MCF 10A (cell line): ENCODE results near the gene MCTP1. TPM values are rescaled to one million over a fixed set of nuclear protein-coding genes. Genes with fewer than 3 reads are reported as not detected.

ENCODE experiments used
- BruUV-seq: library from RNA; stranded (reverse); fragments of 400-500 nt; replicated peaks from 2 replicates; lab custom pipeline; 2021; lab: Mats Ljungman, UMichigan
- CTCF ChIA-PET: fragments of 300-600 bp; sonication (Branson Sonifier 250); formaldehyde crosslinking; extraction: SDS; loops from one replicate; lab custom pipeline; 2021; ENCODE audit warnings: antibody characterized with exemption, inconsistent platforms; lab: Yijun Ruan, JAX
- POLR2A ChIA-PET: fragments of 300-600, 350-650 bp; sonication (Branson Sonifier 250); formaldehyde crosslinking; extraction: SDS; loops from one replicate; lab custom pipeline; 2020; ENCODE audit warnings: antibody characterized with exemption, inconsistent platforms; lab: Yijun Ruan, JAX
- DNase-seq: peaks from one replicate; pipeline ENCODE4 v3.0.0-alpha.2; 2018; ENCODE audit not compliant: unreplicated experiment
- H3K27ac Mint-ChIP-seq: one replicate; pipeline ENCODE4 v1.8.0; 2022; ENCODE audit warnings: mild to moderate bottlenecking, low read depth, mixed read lengths; ENCODE audit not compliant: unreplicated experiment
- H3K27me3 Mint-ChIP-seq: one replicate; pipeline ENCODE4 v1.8.0; 2022; ENCODE audit warnings: mixed read lengths; ENCODE audit not compliant: insufficient read depth, unreplicated experiment
- H3K36me3 Mint-ChIP-seq: one replicate; pipeline ENCODE4 v1.8.0; 2022; ENCODE audit warnings: mild to moderate bottlenecking, moderate library complexity, mixed read lengths; ENCODE audit not compliant: insufficient read depth, unreplicated experiment
- H3K4me1 Mint-ChIP-seq: one replicate; pipeline ENCODE4 v1.8.0; 2022; ENCODE audit warnings: mixed read lengths; ENCODE audit not compliant: insufficient read depth, unreplicated experiment
- H3K4me3 Mint-ChIP-seq: one replicate; pipeline ENCODE4 v1.8.0; 2022; ENCODE audit warnings: mild to moderate bottlenecking, moderate library complexity, mixed read lengths; ENCODE audit not compliant: unreplicated experiment
- H3K9me3 Mint-ChIP-seq: one replicate; pipeline ENCODE4 v1.8.0; 2022; ENCODE audit warnings: mixed read lengths; ENCODE audit not compliant: unreplicated experiment
- CTCF ChIP-seq: fragments of 200-600 bp; IDR thresholded peaks from one replicate; pipeline ENCODE4 v1.8.0; 2022; ENCODE audit warnings: antibody characterized with exemption, mild to moderate bottlenecking; ENCODE audit not compliant: unreplicated experiment
- intact Hi-C: fragments of 100-400 bp; cut with micrococcal nuclease; formaldehyde crosslinking; loops from 2 replicates; pipeline ENCODE4 v1.14.1; 2022
- total RNA-seq: library from RNA; stranded (reverse); gene quantifications from 2 replicates; pipeline ENCODE4 v1.2.3, GENCODE V29; 2022

The MCTP1 gene
- total RNA-seq, 1 experiment from 2014 or later: 40.3 TPM

GRCh38 chr5:94793113-94793815, 491.6 kb downstream of the MCTP1 start:
- Mint-ChIP-seq H3K4me1 (no peaks in the 10 kb centered on the region), H3K4me3 (no peak overlapping the region), H3K27ac (no peak overlapping the region), H3K9me3 (no peaks in the 10 kb centered on the region), H3K27me3 (no peaks in the 10 kb centered on the region), H3K36me3 (peaks cover 4% of the 10 kb centered on the region)
- CTCF ChIA-PET: interaction anchor here (0.5 to 1.7 kb wide), 2 partner anchors 11 to 13 kb away, joined by 3 to 5 read pairs; no protein-coding TSS in a partner anchor
- TF ChIP-seq CTCF: no peak
- POLR2A ChIA-PET: no interaction called here
- no peak for DNase-seq
- intact Hi-C loops: no loop called here
- BruUV-seq: no TSS peak

GRCh38 chr5:94791829-94792228, 493.1 kb downstream of the MCTP1 start:
- no peak for TF ChIP-seq CTCF
- Mint-ChIP-seq H3K4me1 (no peaks in the 10 kb centered on the region), H3K27ac (no peak overlapping the region), H3K36me3 (peaks cover 4% of the 10 kb centered on the region), H3K4me3 (no peak overlapping the region), H3K27me3 (no peaks in the 10 kb centered on the region), H3K9me3 (no peaks in the 10 kb centered on the region)
- DNase-seq: no peak
- ChIA-PET CTCF (interaction anchor here (0.6 kb wide), 1 partner anchor 172 kb away, joined by 4 read pairs; no protein-coding TSS in a partner anchor), POLR2A (interaction anchor here (0.6 kb wide), 1 partner anchor 60 kb away, joined by 3 read pairs; no protein-coding TSS in a partner anchor)
- no TSS peak for BruUV-seq
- intact Hi-C loops: no loop called here

DNA sequence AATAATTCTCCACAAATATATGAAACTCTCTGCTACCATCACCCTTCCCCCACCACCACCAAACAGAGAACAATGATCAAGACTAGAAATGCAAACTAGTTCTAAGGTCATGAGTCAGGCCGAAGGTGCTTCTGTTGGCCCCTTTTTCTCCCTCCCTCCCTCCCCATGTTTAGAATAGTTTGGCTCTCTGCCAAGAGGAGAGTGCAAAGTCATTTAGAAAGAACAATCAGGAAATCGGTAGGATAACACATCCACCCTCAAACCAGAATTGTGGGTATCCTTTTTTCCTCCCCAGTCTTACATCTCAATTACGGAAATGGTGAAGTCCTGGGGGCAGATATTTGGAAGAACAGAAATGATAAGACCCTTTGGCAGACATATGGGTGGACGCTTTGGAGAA, 496.4 kb downstream of the MCTP1 start:
- Mint-ChIP-seq H3K4me1 (no peaks in the 10 kb centered on the region), H3K36me3 (peaks cover 4% of the 10 kb centered on the region), H3K9me3 (no peaks in the 10 kb centered on the region), H3K4me3 (no peak overlapping the region), H3K27me3 (no peaks in the 10 kb centered on the region), H3K27ac (no peak overlapping the region)
- CTCF ChIA-PET: no interaction called here
- POLR2A ChIA-PET: no interaction called here
- no peak for TF ChIP-seq CTCF
- BruUV-seq: no TSS peak
- peak; percentile 8 for DNase-seq
- intact Hi-C loops: no loop called here

DNA sequence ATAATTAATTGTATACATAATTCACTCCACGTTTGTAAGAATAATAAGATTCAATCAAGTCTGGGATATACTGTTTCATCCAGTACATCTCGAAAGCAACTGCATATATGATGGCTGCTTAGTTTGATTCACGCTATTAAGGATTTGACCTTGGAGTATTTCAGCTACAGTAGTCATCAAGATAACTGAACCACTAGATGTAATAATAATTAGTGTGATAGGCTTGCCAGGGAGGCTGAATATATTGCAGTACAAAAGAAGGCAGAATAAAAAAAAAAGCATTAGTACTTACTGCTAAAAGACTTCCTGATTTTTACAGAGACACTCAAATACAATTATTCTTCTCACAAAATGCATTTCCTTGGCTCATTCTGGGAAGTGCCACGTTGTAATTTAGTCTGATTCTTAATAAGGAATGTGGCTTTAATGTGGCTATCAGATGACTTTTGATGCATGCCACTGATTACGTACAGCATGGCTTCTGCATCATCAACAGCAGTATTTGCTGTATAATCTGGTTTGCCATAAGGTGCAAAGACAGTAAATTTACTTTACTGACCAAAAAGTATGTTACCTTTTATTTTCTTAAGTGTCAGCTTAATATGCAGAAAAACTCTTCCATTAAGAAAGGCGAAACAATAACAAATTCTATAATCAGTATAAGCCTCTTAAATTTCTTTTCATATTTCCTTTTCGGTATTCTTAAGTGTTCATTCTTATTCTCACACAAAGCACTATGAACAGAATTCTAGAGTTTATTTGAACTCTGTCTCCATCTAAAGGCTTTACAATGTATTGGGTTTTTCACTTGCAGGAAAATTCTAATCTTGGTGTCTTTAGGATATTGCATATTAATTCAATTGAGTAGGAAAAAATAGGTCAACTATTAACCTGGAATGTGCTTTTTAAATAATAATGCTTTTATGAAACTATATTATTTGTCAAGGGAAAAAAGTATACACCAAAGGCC, 500.1 kb downstream of the MCTP1 start:
- H3K4me3 Mint-ChIP-seq: no peak overlapping the region
- H3K27me3 Mint-ChIP-seq: no peaks in the 10 kb centered on the region
- H3K27ac Mint-ChIP-seq: no peak overlapping the region
- intact Hi-C loops: no loop called here
- no peaks in the 10 kb centered on the region for H3K36me3 Mint-ChIP-seq
- ChIA-PET POLR2A (no interaction called here), CTCF (interaction anchor here (0.7 kb wide), 1 partner anchor 120 kb away, joined by 3 read pairs; no protein-coding TSS in a partner anchor)
- no peaks in the 10 kb centered on the region for H3K9me3 Mint-ChIP-seq
- no peaks in the 10 kb centered on the region for H3K4me1 Mint-ChIP-seq
- TF ChIP-seq CTCF: no peak
- no TSS peak for BruUV-seq
- no peak for DNase-seq
